IPS DF 6.9 (cell line): ENCODE data around the gene KCNJ10.

Experiments
- DNase-seq: peaks from one replicate; pipeline ENCODE4 v3.0.0-alpha.2; 2013; ENCODE audit warnings: low read depth, low spot score
- H3K27ac ChIP-seq: one replicate; pipeline ENCODE4 v1.5.1; 2013; ENCODE audit warnings: low read length, control low read depth
- H3K27me3 ChIP-seq: 2 replicates; pipeline ENCODE4 v1.6.1; 2013; ENCODE audit warnings: mild to moderate bottlenecking, low read length; ENCODE audit not compliant: control insufficient read depth, insufficient read depth
- H3K36me3 ChIP-seq: 2 replicates; pipeline ENCODE4 v1.6.1; 2013; ENCODE audit warnings: low read length; ENCODE audit not compliant: control insufficient read depth, insufficient read depth
- H3K4me1 ChIP-seq: 2 replicates; pipeline ENCODE4 v1.6.1; 2013; ENCODE audit warnings: low read length; ENCODE audit not compliant: control insufficient read depth, insufficient read depth
- H3K4me3 ChIP-seq: 2 replicates; pipeline ENCODE4 v1.5.1; 2013; ENCODE audit warnings: mild to moderate bottlenecking, low read length
- H3K9me3 ChIP-seq: 2 replicates; pipeline ENCODE4 v1.6.1; 2013; ENCODE audit warnings: low read length, inconsistent platforms; ENCODE audit not compliant: control insufficient read depth, insufficient read depth
- WGBS: extraction: QIAGEN DNeasy Blood & Tissue Kit; methylation state at CpG from one replicate; pipeline ENCODE4 v1.1.7; 2013; ENCODE audit warnings: mixed read lengths, missing lambda C conversion rate; ENCODE audit not compliant: insufficient read length, insufficient coverage; 5-methylcytosine and 5-hydroxymethylcytosine counted together

Gene KCNJ10

DNA sequence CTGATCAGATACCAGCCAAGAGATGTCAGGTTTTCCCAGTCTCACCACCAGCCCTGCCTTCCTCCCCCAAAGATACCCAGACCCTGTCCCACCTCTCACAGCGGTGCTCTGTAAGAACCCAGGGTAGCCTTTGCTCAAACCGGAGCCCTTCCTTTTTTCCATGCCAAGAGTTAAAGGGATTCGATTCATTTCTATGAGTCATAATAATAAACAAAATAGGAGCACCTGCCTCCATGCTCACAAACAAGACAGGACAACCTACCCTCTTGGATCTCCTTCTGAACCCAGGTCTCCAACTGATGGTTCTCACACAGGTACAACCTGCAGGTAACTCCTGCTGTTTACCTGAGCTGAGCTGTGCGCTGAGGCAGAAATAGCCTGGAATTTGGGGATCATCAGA is 39.7 kb upstream of the KCNJ10 start:
- no peak overlapping the region for H3K27ac ChIP-seq

DNA sequence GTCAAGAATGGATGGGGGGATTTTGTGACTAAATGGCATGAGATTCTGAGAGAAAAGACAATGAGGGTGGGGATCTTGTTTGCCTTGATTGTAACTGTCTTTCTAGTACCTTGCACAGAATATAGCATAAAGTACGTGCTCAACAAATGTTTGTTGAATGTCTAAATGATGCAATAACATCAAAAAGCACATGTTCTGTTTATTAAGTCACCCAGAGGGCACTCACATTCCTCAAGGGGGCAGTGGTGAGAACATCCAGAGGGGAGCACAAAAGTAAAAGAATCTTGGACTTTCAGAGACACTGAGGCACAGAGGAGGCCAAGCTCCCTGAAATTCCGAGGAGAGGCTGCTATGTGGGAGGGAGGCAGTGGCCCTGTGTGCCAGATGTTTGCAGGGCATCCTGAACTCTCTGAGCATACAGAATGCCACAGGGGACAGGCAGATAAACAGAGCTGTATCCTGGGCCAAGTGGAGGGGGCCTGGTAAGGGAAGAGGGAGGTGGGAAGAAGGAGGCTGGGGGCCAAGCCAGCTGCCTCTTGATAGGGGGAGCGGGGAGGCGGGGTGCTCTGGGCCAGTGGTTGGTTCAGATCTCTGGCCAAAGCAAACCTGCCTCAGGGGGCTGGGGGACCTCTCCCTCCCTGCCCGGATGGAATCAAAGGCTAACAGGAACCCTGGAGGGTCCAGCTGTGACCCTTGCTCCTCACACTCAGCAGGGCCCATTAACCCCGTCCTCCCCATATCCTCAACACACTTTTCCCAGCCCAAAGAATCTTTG is 39.1 kb upstream of the KCNJ10 start:
- H3K4me1 ChIP-seq: peaks cover 2% of the 10 kb centered on the region
- H3K27me3 ChIP-seq: no peaks in the 10 kb centered on the region
- H3K27ac ChIP-seq: no peak overlapping the region
- WGBS: no CpG with 5 or more reads among the region's 6 CpGs
- H3K36me3 ChIP-seq: no peaks in the 10 kb centered on the region
- H3K4me3 ChIP-seq: no peak overlapping the region
- DNase-seq: no peak
- no peaks in the 10 kb centered on the region for H3K9me3 ChIP-seq

More for the DNA sequence above, 39.7 kb upstream of the KCNJ10 start:
- no peaks in the 10 kb centered on the region for H3K36me3 ChIP-seq
- no peaks in the 10 kb centered on the region for H3K9me3 ChIP-seq
- H3K4me3 ChIP-seq: no peak overlapping the region
- no peaks in the 10 kb centered on the region for H3K27me3 ChIP-seq
- peaks cover 4% of the 10 kb centered on the region for H3K4me1 ChIP-seq
- no peak for DNase-seq
- WGBS: no CpG with 5 or more reads among the region's 4 CpGs

DNA sequence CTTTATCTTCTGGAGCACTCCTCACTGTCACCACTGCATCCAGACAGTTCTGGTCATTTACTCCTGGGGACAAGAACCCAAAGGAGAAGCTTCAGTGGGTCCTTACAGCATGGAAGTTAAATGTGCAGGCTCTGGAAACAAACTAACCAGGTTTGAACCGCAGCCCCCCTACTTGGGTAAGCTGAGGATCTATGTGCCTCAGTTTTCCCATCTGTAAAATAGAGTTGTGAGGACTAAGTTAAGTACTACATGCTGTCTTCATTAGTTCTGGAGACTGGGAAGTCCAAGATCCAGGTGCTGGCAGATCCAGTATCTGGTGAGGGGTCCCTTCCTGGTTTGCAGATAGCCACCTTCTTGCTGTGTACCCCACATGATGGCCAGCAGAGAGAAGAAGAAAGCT is 37.6 kb upstream of the KCNJ10 start:
- H3K4me3 ChIP-seq: no peak overlapping the region
- no peaks in the 10 kb centered on the region for H3K9me3 ChIP-seq
- no peak overlapping the region for H3K27ac ChIP-seq
- peaks cover 1% of the 10 kb centered on the region for H3K4me1 ChIP-seq
- WGBS: no CpG with 5 or more reads among the region's 1 CpG
- DNase-seq: no peak
- no peaks in the 10 kb centered on the region for H3K27me3 ChIP-seq
- H3K36me3 ChIP-seq: no peaks in the 10 kb centered on the region

DNA sequence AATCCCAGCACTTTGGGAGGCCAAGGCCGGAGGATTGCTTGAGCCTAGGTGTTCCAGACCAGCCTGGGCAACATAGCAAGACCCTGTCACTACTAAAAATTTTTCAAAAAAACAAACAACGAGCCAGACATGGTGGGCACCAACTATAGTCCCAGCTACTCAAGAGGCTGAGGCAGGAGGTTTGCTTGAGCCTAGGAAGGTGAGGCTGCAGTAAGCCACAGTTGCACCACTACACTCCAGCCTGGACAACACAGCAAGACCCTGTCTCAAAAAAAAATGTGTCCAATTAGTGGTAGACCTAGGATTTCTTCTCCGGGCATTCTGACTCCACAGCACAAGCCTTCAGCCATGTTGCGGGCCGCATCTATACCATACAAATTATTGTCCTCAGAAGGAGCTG is 35.2 kb upstream of the KCNJ10 start:
- Histone ChIP-seq H3K36me3 (no peaks in the 10 kb centered on the region), H3K4me1 (peaks cover 3% of the 10 kb centered on the region; the same call in 1 of the 2 replicates), H3K4me3 (no peak overlapping the region), H3K27me3 (no peaks in the 10 kb centered on the region), H3K9me3 (no peaks in the 10 kb centered on the region), H3K27ac (no peak overlapping the region)
- no peak for DNase-seq
- no CpG with 5 or more reads among the region's 5 CpGs for WGBS

DNA sequence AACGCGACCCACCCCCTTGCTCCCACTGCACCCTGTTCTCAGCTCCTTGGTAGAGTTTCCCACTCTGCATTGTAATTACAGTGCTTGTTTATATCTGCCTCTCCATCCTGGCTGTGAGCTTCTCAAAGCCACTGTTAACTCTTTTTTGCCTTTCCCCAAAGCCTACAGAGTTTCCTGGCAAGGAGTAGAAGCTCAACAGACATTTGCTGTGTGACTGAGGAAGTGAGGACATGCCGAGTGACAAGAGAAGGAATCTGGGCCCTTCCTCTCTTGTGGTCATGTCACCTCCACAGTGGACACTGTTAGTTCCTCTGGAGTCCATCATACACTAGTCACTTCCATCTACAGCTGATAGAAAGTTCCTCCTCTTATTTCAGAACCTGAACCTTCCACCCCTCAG is 34.5 kb upstream of the KCNJ10 start:
- no peak overlapping the region for H3K4me3 ChIP-seq
- no peaks in the 10 kb centered on the region for H3K9me3 ChIP-seq
- no peaks in the 10 kb centered on the region for H3K36me3 ChIP-seq
- DNase-seq: no peak
- peaks cover 2% of the 10 kb centered on the region; the same call in 1 of the 2 replicates for H3K4me1 ChIP-seq
- H3K27ac ChIP-seq: no peak overlapping the region
- H3K27me3 ChIP-seq: no peaks in the 10 kb centered on the region
- WGBS: no CpG with 5 or more reads among the region's 3 CpGs

DNA sequence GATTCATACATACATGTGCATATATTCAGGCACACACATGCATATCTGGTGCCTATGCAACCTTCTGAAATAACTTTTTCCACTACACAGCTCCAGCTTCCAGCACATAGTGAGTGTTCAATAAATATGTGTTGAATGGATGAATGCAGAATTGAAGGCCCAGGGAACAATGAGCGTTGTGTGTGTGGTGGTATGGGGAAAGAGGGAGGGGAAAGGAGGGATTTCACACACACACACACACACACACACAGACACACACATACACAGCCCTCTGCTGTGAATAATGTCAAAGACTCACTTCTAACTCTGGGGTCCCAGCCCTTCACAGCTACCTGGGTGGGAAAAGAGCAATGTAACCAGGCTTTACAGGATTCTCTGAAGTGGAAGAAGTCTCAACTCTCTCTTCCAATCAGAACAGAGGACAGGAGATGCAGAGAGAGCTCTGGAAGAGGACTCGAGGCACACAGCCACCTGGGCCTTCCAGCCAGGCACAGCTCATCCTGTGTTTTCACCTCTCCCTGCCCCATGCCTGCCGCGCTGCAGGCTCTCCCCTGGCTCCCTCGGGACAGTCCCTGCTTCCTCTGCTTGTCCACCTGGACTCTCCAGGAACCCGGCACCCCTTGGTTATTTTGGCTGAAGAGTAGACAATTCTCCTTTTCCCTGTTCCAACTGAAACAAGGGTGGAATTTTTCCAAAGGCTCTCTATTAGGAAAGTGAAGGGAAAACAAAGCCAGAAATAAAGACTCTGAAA is 33.9 kb upstream of the KCNJ10 start:
- Histone ChIP-seq H3K4me3 (no peak overlapping the region), H3K27me3 (no peaks in the 10 kb centered on the region), H3K27ac (no peak overlapping the region), H3K9me3 (no peaks in the 10 kb centered on the region), H3K4me1 (peaks cover 2% of the 10 kb centered on the region; the same call in 1 of the 2 replicates), H3K36me3 (no peaks in the 10 kb centered on the region)
- DNase-seq: no peak
- no CpG with 5 or more reads among the region's 6 CpGs for WGBS

DNA sequence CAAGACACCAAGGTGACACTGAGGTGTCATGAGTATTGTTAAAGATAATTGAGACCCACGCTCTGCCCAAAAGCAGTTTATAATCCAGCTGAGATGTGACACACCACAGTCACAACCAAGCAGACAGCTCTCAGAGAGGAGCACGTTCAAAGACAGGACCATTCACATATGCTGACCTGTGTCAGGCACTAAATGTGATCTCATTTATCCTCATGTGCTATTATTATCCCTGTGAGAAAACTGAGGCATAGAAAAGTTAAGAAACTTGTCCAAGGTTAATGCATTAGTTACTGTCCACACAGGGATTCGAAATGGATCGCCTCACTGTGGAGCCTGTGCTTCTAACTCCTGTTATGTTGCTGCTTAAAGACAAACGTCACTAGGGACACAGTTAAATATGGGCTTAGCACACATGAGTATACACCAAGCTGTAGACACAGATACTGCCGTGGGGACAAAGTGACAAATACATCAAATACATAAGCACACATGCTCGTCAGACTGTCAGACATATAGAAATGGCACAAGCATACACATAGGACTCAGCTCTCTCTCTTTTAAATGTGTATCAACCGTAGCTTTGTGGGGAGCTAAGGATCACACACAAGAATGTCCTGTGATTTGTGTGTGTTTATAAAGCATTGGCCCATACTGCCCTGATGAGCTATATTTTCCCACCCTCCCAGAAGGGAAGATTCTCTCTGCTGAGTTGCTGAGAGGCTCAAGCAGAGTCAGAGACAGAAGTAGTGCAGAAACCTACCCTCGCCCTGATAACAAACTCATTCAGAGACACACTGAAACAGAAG is 32.0 kb upstream of the KCNJ10 start:
- Histone ChIP-seq H3K27ac (no peak overlapping the region), H3K27me3 (no peaks in the 10 kb centered on the region), H3K36me3 (no peaks in the 10 kb centered on the region), H3K4me1 (peaks cover 10% of the 10 kb centered on the region), H3K9me3 (no peaks in the 10 kb centered on the region), H3K4me3 (no peak overlapping the region)
- DNase-seq: no peak
- no CpG with 5 or more reads among the region's 9 CpGs for WGBS

DNA sequence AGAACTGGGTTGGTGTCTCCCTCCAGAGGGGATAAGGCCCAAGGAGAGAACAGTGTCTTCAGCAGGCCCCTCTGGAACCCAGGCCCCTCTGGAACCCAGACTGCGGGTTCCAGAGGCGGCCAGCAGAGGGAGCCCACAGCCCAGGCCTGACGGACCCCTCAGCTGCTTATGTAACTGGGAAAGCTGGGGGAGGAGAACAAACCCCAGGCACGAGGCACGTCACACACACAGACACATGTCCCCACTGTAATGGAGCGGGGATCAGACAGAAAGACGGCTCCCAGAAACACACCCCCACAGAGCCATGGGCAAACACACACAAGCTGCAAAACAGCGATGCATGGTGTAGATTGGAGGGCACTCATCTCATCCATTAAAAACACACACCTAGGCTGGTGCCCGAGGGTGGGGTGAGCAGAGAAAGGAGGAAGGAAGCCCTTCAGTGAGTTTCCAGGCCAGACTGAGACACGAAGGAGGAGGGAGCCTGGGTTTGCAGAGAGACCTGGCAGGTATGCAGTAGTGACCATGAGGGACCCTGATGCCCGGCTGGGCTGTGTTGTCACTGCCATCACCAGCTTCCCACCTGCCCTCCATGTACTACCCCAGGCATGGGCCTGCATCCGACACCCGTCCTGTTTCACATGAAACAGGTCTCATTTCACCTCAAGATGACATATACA is 31.2 kb upstream of the KCNJ10 start:
- no peaks in the 10 kb centered on the region for H3K36me3 ChIP-seq
- no peak overlapping the region for H3K4me3 ChIP-seq
- no peaks in the 10 kb centered on the region for H3K27me3 ChIP-seq
- H3K27ac ChIP-seq: no peak overlapping the region
- DNase-seq: no peak
- H3K9me3 ChIP-seq: no peaks in the 10 kb centered on the region
- WGBS: no CpG with 5 or more reads among the region's 13 CpGs
- H3K4me1 ChIP-seq: peaks cover 17% of the 10 kb centered on the region

DNA sequence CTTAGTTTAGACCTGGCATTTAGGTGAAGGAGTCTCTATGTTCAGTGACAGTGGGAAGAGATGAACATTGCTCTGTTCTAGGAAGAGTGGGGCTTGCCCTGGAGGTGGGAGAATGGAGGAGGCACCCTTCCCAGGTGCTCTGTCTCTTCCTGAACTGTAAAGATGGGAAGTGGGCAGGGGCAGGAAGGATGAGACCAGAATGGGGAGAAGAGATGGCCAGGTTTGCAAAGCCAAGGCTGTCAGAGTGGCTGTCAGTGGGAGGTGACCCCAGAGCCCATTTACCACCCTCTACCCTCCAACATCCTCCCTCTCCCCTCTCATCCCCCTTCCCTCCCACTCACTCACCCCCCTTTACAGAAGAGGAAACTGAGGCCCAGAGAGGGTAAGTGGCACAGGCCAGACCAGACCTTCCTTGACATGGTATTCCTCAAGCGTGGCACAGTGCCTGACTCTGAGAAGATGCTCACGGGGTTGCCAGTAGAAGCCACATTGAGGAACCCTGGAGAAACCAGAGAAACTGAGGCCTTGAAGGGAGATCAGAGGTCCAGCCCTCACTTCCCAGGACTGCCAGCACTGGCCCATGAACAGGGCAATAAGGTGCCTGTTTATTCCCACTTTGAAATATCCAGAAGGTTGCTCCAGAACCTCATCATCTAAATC is 29.9 kb upstream of the KCNJ10 start:
- DNase-seq: no peak
- H3K27me3 ChIP-seq: no peaks in the 10 kb centered on the region
- no peak overlapping the region for H3K27ac ChIP-seq
- no CpG with 5 or more reads among the region's 2 CpGs for WGBS
- H3K4me1 ChIP-seq: peaks cover 24% of the 10 kb centered on the region
- H3K9me3 ChIP-seq: no peaks in the 10 kb centered on the region
- H3K4me3 ChIP-seq: no peak overlapping the region
- peaks cover 2% of the 10 kb centered on the region for H3K36me3 ChIP-seq
